Thoracic aorta (tissue), 2 donors: ENCODE measurements around the gene SUSD6. TPM values are rescaled to one million over a fixed set of nuclear protein-coding genes. Genes with fewer than 3 reads are reported as not detected.

Experiments
- ATAC-seq: fragments of 150-250 bp; one replicate; pipeline ENCODE4 v1.8.0; 2017; ENCODE audit warnings: low read depth; ENCODE audit not compliant: insufficient number of reproducible peaks, low FRiP score
- DNase-seq: peaks from one replicate; pipeline ENCODE4 v3.0.0-alpha.2; 2020; ENCODE audit warnings: low spot score
- H3K27ac ChIP-seq, 2 donors: fragments of 200-600 bp; sonication (generic); 1 replicate in 1 of 2; 2 replicates in 1 of 2; pipeline ENCODE4 v1.5.1; 2016; ENCODE audit warnings: mild to moderate bottlenecking in 2 of 2, moderate library complexity in 2 of 2
- H3K27me3 ChIP-seq: fragments of 200-600 bp; sonication (generic); replicated peaks from 2 replicates; pipeline ENCODE4 v1.6.0; 2016; ENCODE audit warnings: mild to moderate bottlenecking; ENCODE audit not compliant: insufficient read depth
- H3K36me3 ChIP-seq: fragments of 200-600 bp; sonication (generic); one replicate; pipeline ENCODE4 v1.5.1; 2016
- H3K4me1 ChIP-seq, 2 donors: fragments of 200-600 bp; sonication (generic); 1 replicate in 1 of 2; 2 replicates in 1 of 2; pipeline versions ENCODE4 v1.5.1 to v1.6.0; 2016; ENCODE audit warnings: low read depth in 2 of 2, mild to moderate bottlenecking in 1 of 2; ENCODE audit not compliant: control insufficient read depth in 1 of 2
- H3K4me3 ChIP-seq: fragments of 200-600 bp; sonication (generic); 2 replicates; pipeline ENCODE4 v1.5.1; 2016; ENCODE audit warnings: mild to moderate bottlenecking
- H3K9me3 ChIP-seq: fragments of 200-600 bp; sonication (generic); 2 replicates; pipeline ENCODE4 v1.5.1; 2016
- total RNA-seq, 2 donors: library from RNA; depleted of rRNA; stranded (reverse); fragments of >200 nt; gene quantifications; one replicate each; pipeline versions ENCODE4 v1.1.0 to v1.2.3, GENCODE V29; 2016
- TF ChIP-seq, protein P1 (sequence below): fragments of 200-600 bp; sonication (generic); IDR thresholded peaks from one replicate; pipeline ENCODE4 v1.5.1; 2019; ENCODE audit warnings: antibody characterized with exemption

SUSD6 gene
- total RNA-seq, 2 donors from 2014 or later: 51.7 to 80.1 TPM

DNA sequence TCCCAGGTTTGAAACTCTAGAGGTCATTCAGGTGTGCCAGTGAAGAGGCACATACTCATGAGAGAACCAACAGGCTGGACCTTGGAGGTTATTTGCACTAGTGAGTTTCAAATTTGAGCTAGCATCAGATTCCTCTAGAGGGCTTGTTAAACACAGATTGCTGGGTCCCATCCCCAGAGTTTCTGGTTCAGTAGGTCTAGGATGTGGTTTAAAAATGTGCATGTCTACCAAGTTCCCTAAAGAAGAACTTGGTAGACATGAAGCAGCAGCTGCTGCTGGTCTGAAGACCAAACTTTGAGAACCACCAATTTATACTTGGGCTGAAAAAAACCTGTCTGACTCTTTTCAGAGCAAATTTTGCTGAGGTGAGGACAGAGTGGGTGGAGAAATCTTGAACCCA is 61.7 kb downstream of the SUSD6 start:
- H3K36me3 ChIP-seq: no peaks in the 10 kb centered on the region
- no peaks in the 10 kb centered on the region for H3K27me3 ChIP-seq
- no peaks in the 10 kb centered on the region for H3K9me3 ChIP-seq
- H3K27ac ChIP-seq: peak overlapping the region; percentile 31 to 61
- DNase-seq: no peak
- H3K4me3 ChIP-seq: no peak overlapping the region
- TF ChIP-seq, protein P1, sequence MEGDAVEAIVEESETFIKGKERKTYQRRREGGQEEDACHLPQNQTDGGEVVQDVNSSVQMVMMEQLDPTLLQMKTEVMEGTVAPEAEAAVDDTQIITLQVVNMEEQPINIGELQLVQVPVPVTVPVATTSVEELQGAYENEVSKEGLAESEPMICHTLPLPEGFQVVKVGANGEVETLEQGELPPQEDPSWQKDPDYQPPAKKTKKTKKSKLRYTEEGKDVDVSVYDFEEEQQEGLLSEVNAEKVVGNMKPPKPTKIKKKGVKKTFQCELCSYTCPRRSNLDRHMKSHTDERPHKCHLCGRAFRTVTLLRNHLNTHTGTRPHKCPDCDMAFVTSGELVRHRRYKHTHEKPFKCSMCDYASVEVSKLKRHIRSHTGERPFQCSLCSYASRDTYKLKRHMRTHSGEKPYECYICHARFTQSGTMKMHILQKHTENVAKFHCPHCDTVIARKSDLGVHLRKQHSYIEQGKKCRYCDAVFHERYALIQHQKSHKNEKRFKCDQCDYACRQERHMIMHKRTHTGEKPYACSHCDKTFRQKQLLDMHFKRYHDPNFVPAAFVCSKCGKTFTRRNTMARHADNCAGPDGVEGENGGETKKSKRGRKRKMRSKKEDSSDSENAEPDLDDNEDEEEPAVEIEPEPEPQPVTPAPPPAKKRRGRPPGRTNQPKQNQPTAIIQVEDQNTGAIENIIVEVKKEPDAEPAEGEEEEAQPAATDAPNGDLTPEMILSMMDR: no peak
- ATAC-seq: no peak
- H3K4me1 ChIP-seq: peaks cover 52 to 72% of the 10 kb centered on the region in 2 donors

DNA sequence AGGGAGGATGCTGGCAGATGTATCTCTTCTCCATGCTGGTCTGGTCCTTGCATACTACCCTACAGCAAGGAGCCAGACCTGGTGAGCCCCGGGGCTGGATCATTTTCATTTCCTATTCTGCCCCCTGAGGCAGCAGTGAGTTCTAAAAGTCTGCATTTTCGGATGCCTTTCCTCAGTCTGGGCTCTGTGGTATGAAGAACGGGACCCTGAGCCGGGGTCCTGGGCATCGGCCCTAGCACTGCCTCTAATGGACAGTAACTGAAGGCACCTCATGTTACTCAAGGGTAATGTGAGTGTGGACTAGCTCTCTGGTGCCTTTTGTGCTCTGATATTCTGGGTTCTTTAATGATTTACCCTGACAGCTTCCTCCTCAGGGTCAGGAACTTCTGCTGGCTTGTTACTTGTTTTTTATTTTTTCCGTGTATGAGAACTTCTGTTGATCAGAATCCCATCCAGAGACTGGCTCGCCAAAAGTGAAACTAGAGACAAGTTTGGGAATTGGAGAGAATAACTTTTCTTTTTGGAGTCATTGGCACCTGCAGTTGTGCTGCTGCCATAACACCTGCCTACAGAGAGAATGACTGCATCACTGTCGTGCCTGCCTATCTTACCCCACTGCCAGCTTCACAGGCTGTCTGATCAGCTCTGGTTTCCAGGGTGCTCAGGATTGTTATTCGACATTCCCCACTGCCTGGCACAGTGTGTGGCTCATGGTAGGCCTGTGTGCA is 62.3 kb downstream of the SUSD6 start:
- Histone ChIP-seq H3K4me3 (peak overlapping the region; percentile 12), H3K9me3 (no peaks in the 10 kb centered on the region), H3K27ac (peak overlapping the region; percentile 31 to 61), H3K4me1 (peaks cover 51 to 68% of the 10 kb centered on the region in 2 donors), H3K27me3 (no peaks in the 10 kb centered on the region), H3K36me3 (no peaks in the 10 kb centered on the region)
- ATAC-seq: no peak
- TF ChIP-seq, protein P1: no peak
- DNase-seq: no peak

DNA sequence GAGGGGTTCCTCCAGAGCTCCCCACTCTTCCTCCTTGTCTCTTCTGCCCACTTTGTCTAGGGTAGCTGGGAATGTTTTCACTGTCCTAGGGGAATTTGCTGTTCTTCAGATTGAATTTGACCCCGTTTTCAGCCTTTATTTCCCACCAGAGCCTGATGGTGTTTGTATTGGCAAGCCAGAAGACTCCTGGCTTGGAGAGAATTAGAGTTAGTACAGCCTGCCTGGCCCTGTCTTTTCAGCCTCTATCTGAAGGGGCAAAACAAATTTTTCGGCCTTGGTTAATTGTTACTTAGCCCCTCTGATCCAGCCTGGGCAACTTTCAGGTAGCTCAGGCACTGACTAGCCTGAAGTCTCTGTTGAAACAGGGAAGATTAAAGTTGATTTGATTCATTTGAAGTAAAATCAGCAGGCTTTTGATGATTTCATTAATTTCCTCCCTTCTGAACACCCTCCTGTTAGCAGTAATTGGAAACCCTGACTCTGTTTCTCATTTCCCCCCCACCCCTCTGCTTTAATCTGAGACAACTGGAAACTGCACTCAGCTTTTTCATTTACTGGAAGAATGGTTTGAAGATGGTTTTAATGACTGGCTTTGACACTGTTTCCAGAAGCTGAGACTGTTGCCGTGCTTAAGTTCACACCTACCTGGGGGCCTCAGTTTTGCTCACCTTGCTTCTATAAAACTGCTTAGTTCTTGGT is 63.3 kb downstream of the SUSD6 start:
- Histone ChIP-seq H3K4me1 (peaks cover 47 to 68% of the 10 kb centered on the region in 2 donors), H3K4me3 (peak overlapping the region; percentile 12), H3K27ac (peak overlapping the region; percentile 53 to 61), H3K36me3 (no peaks in the 10 kb centered on the region), H3K9me3 (no peaks in the 10 kb centered on the region), H3K27me3 (no peaks in the 10 kb centered on the region)
- TF ChIP-seq, protein P1: no peak
- DNase-seq (no peak), ATAC-seq (no peak)

- no peak for DNase-seq
- TF ChIP-seq, protein P1: no peak
- Histone ChIP-seq H3K27ac (peak overlapping the region in 1 of 2 donors; percentile 61), H3K27me3 (no peaks in the 10 kb centered on the region), H3K9me3 (no peaks in the 10 kb centered on the region), H3K36me3 (no peaks in the 10 kb centered on the region), H3K4me3 (no peak overlapping the region), H3K4me1 (peaks cover 44 to 66% of the 10 kb centered on the region in 2 donors)
- no peak for ATAC-seq
Observed at GRCh38 chr14:69675245-69675583, 63.8 kb downstream of the SUSD6 start.

DNA sequence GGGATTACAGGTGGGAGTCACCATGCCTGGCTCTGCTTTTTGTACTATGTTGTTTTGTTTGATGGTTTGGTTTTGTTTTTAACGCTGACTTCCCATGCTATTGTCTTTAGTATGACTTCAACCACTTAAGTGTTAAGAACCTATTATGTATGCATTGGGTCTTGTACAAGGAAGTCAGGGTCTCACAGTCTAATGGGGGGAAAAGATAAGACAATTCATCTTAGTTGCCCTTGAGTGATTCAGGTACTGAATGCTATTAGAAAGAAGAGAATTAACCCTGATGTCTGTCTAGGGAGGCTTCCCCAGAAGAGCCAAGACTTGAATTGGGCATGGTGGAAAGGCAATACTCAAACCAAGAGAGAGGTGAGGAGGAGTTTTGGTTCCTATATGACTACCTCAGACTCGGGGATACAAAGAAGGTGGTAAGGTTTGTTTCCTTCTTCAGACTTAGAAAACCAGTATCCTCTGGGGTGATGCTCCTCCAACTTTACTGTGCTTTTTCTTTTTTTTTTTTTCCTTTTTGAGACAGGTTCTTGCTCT is 64.6 kb downstream of the SUSD6 start:
- TF ChIP-seq, protein P1: no peak
- DNase-seq: no peak
- no peaks in the 10 kb centered on the region for H3K9me3 ChIP-seq
- no peak overlapping the region for H3K4me3 ChIP-seq
- H3K36me3 ChIP-seq: no peaks in the 10 kb centered on the region
- H3K27me3 ChIP-seq: no peaks in the 10 kb centered on the region
- H3K27ac ChIP-seq: no peak overlapping the region
- no peak for ATAC-seq
- H3K4me1 ChIP-seq: peaks cover 40 to 62% of the 10 kb centered on the region in 2 donors
